GM12878 (cell line): ENCODE results near the gene VAX1. TPM values are rescaled to one million over a fixed set of nuclear protein-coding genes. Genes with fewer than 3 reads are reported as not detected.

Experiments used
- ATAC-seq: fragments of 200-7000 bp; cut with Tn5 transposase; 3 replicates; pipeline ENCODE4 v1.9.1; 2020; ENCODE audit warnings: mild to moderate bottlenecking, moderate library complexity
- BruUV-seq: library from RNA; stranded (reverse); fragments of 400-500 nt; replicated peaks from 2 replicates; lab custom pipeline; 2021; lab: Mats Ljungman, UMichigan
- CTCF ChIA-PET: fragments of 300-600 bp; sonication (Branson Sonifier 250); formaldehyde crosslinking; extraction: SDS; loops from one replicate; lab custom pipeline; 2021; ENCODE audit warnings: inconsistent platforms; lab: Yijun Ruan, JAX
- POLR2A ChIA-PET: fragments of 350-600 bp; formaldehyde crosslinking; extraction: SDS; loops from one replicate; lab custom pipeline; 2021; ENCODE audit warnings: inconsistent platforms; lab: Charles Lee
- RAD21 ChIA-PET: fragments of 300-600 bp; sonication (Branson Sonifier 250); formaldehyde crosslinking; loops from one replicate; lab custom pipeline; 2023; ENCODE audit warnings: antibody characterized with exemption; ENCODE audit not compliant: unreplicated experiment; lab: Charles Lee
- SMC1A ChIA-PET: fragments of 300-600 bp; sonication (Branson Sonifier 250); formaldehyde crosslinking; loops from one replicate; lab custom pipeline; 2023; ENCODE audit not compliant: unreplicated experiment, uncharacterized antibody; lab: Charles Lee
- DNase-seq: peaks from one replicate; pipeline ENCODE4 v3.0.0-alpha.2; 2011; ENCODE audit warnings: low read depth, low spot score
- FAIRE-seq: peaks from 3 replicates; lab custom pipeline; 2011; peaks lifted over from hg19 to GRCh38; lab: Jason Lieb, UNC
- H2AFZ ChIP-seq: 2 replicates; pipeline ENCODE4 v1.6.0; 2011; ENCODE audit warnings: low read depth, low read length, control low read depth; ENCODE audit not compliant: control insufficient read depth
- H3K27ac ChIP-seq: 2 replicates; pipeline ENCODE4 v1.5.1; 2011; ENCODE audit warnings: control low read depth; ENCODE audit not compliant: control insufficient read depth, insufficient read depth
- H3K27me3 ChIP-seq, 2 experiments: replicated peaks in 1 of 2; 2 replicates each; pipeline versions ENCODE4 v1.6.0 to v1.6.1; 2011; ENCODE audit warnings: low read length in 1 of 2; ENCODE audit not compliant: control insufficient read depth in 2 of 2, insufficient read depth in 2 of 2
- H3K36me3 ChIP-seq, 2 experiments: 2 replicates each; pipeline ENCODE4 v1.5.1; 2011; ENCODE audit warnings: low read length in 1 of 2; ENCODE audit not compliant: control insufficient read depth in 2 of 2, insufficient read depth in 2 of 2
- H3K4me1 ChIP-seq: 2 replicates; pipeline ENCODE4 v1.6.1; 2011; ENCODE audit warnings: mild to moderate bottlenecking, low read length, moderate library complexity, mixed read lengths; ENCODE audit not compliant: control insufficient read depth, insufficient read depth
- H3K4me2 ChIP-seq: 2 replicates; pipeline ENCODE4 v1.6.0; 2011; ENCODE audit warnings: control low read depth; ENCODE audit not compliant: control insufficient read depth, insufficient read depth
- H3K4me3 ChIP-seq: fragments of 200-600 bp; sonication (generic); 2 replicates; pipeline ENCODE4 v1.5.1; 2016
- H3K79me2 ChIP-seq: 2 replicates; pipeline ENCODE4 v1.6.0; 2011; ENCODE audit warnings: low read length; ENCODE audit not compliant: control insufficient read depth, insufficient read depth
- H3K9ac ChIP-seq: 2 replicates; pipeline ENCODE4 v1.8.0; 2011; ENCODE audit warnings: low read length, control low read depth, mixed read lengths; ENCODE audit not compliant: control insufficient read depth, insufficient read depth
- H3K9me3 ChIP-seq: replicated peaks from 3 replicates; pipeline ENCODE4 v1.5.1; 2011; ENCODE audit warnings: mild to moderate bottlenecking, low read length; ENCODE audit not compliant: control insufficient read depth, insufficient read depth
- H4K20me1 ChIP-seq: 2 replicates; pipeline ENCODE4 v1.6.0; 2011; ENCODE audit not compliant: control insufficient read depth, insufficient read depth
- ASH2L ChIP-seq: fragments of 300-600, 200-600 bp; sonication (generic); IDR thresholded peaks from 2 replicates; pipeline ENCODE4 v1.6.1; 2017; ENCODE audit warnings: low read depth, mild to moderate bottlenecking, borderline replicate concordance
- BACH1 ChIP-seq: fragments of 450-650 bp; IDR thresholded peaks from 2 replicates; pipeline ENCODE4 v1.6.1; 2017; ENCODE audit warnings: mild to moderate bottlenecking, borderline replicate concordance
- EED ChIP-seq: sonication (generic); IDR thresholded peaks from 2 replicates; pipeline ENCODE4 v1.6.1; 2016; ENCODE audit warnings: antibody characterized with exemption, low read depth
- ESRRA ChIP-seq: IDR thresholded peaks from 2 replicates; pipeline ENCODE4 v1.6.1; 2012; ENCODE audit warnings: mild to moderate bottlenecking, low read length, improper control_type of control experiment
- HCFC1 ChIP-seq: fragments of 150-350 bp; IDR thresholded peaks from 2 replicates; pipeline ENCODE4 v1.6.1; 2014; ENCODE audit warnings: low read length
- MLLT1 ChIP-seq: fragments of 450-650 bp; IDR thresholded peaks from 2 replicates; pipeline ENCODE4 v1.6.1; 2016; ENCODE audit warnings: mild to moderate bottlenecking
- NKRF ChIP-seq: fragments of 450-650 bp; conservative IDR thresholded peaks from 2 replicates; pipeline ENCODE4 v1.6.1; 2017; ENCODE audit warnings: mild to moderate bottlenecking, moderate library complexity
- PBX3 ChIP-seq: IDR thresholded peaks from 2 replicates; pipeline ENCODE4 v1.6.1; 2011; ENCODE audit warnings: mild to moderate bottlenecking, low read depth, low read length, moderate library complexity; ENCODE audit not compliant: insufficient replicate concordance
- RAD51 ChIP-seq: fragments of 450-650 bp; IDR thresholded peaks from 2 replicates; pipeline ENCODE4 v1.6.1; 2016; ENCODE audit warnings: moderate library complexity, mild to moderate bottlenecking, inconsistent platforms
- RFX5 ChIP-seq: IDR thresholded peaks from 2 replicates; pipeline ENCODE4 v1.6.1; 2011; ENCODE audit warnings: low read depth, low read length, improper control_type of control experiment
- SIX5 ChIP-seq: IDR thresholded peaks from 2 replicates; pipeline ENCODE4 v1.6.1; 2011; ENCODE audit warnings: mild to moderate bottlenecking, low read depth, low read length, moderate library complexity; ENCODE audit not compliant: severe bottlenecking
- SPI1 ChIP-seq: IDR thresholded peaks from 2 replicates; pipeline ENCODE4 v1.6.1; 2011; ENCODE audit warnings: low read depth, mild to moderate bottlenecking, low read length, moderate library complexity, borderline replicate concordance; ENCODE audit not compliant: insufficient read depth
- SREBF1 ChIP-seq: IDR thresholded peaks from 2 replicates; pipeline ENCODE4 v1.6.1; 2012; ENCODE audit warnings: mild to moderate bottlenecking, low read length
- SUZ12 ChIP-seq: fragments of 200-600 bp; sonication (generic); IDR thresholded peaks from one replicate; pipeline ENCODE4 v1.6.1; 2018; ENCODE audit warnings: antibody characterized with exemption, mild to moderate bottlenecking; ENCODE audit not compliant: unreplicated experiment
- ZNF207 ChIP-seq: fragments of 450-650 bp; IDR thresholded peaks from 2 replicates; pipeline ENCODE4 v1.6.1; 2014; ENCODE audit warnings: antibody characterized with exemption, mild to moderate bottlenecking, borderline replicate concordance
- ZSCAN29 ChIP-seq: fragments of 450-650 bp; IDR thresholded peaks from 2 replicates; pipeline ENCODE4 v1.6.1; 2017; ENCODE audit warnings: mild to moderate bottlenecking, moderate library complexity
- WGBS: methylation state at CpG from one replicate; pipeline ENCODE4 v1.1.6; 2016; ENCODE audit warnings: low lambda C conversion rate; ENCODE audit not compliant: insufficient replicate concordance, insufficient coverage; ENCODE audit errors: missing lambda C conversion rate; 5-methylcytosine and 5-hydroxymethylcytosine counted together
- in situ Hi-C: fragments of 300-500 bp; cut with MboI; formaldehyde crosslinking; loops from 9 replicates; pipeline ENCODE4 v1.14.3; 2018; ENCODE audit warnings: mixed read lengths
- intact Hi-C: fragments of 100-400 bp; cut with micrococcal nuclease; formaldehyde crosslinking; loops from one replicate; pipeline ENCODE4 v1.14.2; 2022; ENCODE audit not compliant: unreplicated experiment
- polyA plus RNA-seq, 11 experiments: library from polyadenylated mRNA; depleted of rRNA in 4 of 11; unstranded in 6 of 11; stranded (reverse) in 5 of 11; fragments of >200 nt; fragmentation: Nextera tagmentation in 4 of 11; fragmentation: Illumina TruSeq in 1 of 11; extraction: Ambion mirVana in 4 of 11; extraction: Trizol in 1 of 11; gene quantifications; 1 replicate in 1 of 11; 2 replicates in 10 of 11; pipeline versions ENCODE4 v1.2.1 to v1.2.3, GENCODE V29; 2011 to 2016; ENCODE audit warnings: inconsistent platforms in 2 of 11, missing spikeins in 2 of 11, low read depth in 1 of 11
- total RNA-seq, 4 experiments: library from RNA; depleted of rRNA in 3 of 4; stranded (reverse); fragments of >200 nt in 3 of 4; fragmentation: Illumina TruSeq in 1 of 4; extraction: Trizol in 1 of 4; gene quantifications; 2 replicates each; pipeline versions ENCODE4 v1.2.1 to v1.2.3, GENCODE V29; 2013 to 2021
- TF ChIP-seq, protein P1 (sequence below): fragments of 450-650 bp; IDR thresholded peaks from 2 replicates; pipeline ENCODE4 v1.6.1; 2017; ENCODE audit warnings: mild to moderate bottlenecking, low read depth, inconsistent platforms; ENCODE audit not compliant: poor library complexity, severe bottlenecking

The VAX1 gene
- total and polyA plus RNA-seq, 10 of the 15 experiments (the other 5 are each of a cell fraction or from before 2014, with no cell fraction given) = not detected

GRCh38 chr10:117135480-117136140 lies 2.5 kb downstream of the VAX1 start (continued):
- TF ChIP-seq, protein P1, sequence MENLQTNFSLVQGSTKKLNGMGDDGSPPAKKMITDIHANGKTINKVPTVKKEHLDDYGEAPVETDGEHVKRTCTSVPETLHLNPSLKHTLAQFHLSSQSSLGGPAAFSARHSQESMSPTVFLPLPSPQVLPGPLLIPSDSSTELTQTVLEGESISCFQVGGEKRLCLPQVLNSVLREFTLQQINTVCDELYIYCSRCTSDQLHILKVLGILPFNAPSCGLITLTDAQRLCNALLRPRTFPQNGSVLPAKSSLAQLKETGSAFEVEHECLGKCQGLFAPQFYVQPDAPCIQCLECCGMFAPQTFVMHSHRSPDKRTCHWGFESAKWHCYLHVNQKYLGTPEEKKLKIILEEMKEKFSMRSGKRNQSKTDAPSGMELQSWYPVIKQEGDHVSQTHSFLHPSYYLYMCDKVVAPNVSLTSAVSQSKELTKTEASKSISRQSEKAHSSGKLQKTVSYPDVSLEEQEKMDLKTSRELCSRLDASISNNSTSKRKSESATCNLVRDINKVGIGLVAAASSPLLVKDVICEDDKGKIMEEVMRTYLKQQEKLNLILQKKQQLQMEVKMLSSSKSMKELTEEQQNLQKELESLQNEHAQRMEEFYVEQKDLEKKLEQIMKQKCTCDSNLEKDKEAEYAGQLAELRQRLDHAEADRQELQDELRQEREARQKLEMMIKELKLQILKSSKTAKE = no peak
- TF ChIP-seq RAD51 = no peak
- TF ChIP-seq ZNF207 = no peak
- TF ChIP-seq HCFC1 = no peak
- no peak for TF ChIP-seq MLLT1
- TF ChIP-seq PBX3 = no peak
- TF ChIP-seq, all 136 proteins: peak for 0

GRCh38 chr10:117135026-117135372 lies 3.1 kb downstream of the VAX1 start:
- no TSS peak for BruUV-seq
- no peaks in the 10 kb centered on the region for H3K79me2 ChIP-seq
- ATAC-seq (no peak), FAIRE-seq (no peak), DNase-seq (no peak)
- in situ Hi-C loops (no loop called here), intact Hi-C loops (no loop called here)
- no peak overlapping the region for H3K9ac ChIP-seq
- H3K4me1 ChIP-seq = no peaks in the 10 kb centered on the region
- peaks cover 1% of the 10 kb centered on the region; the same call in 2 of the 3 replicates for H3K9me3 ChIP-seq
- H3K27me3 ChIP-seq = peaks cover 14 to 25% of the 10 kb centered on the region in 2 experiments
- RAD21 ChIA-PET = no interaction called here
- WGBS = 38% methylated on average over 6 of the region's 6 CpGs
- SMC1A ChIA-PET = no interaction called here
- H3K4me3 ChIP-seq = no peak overlapping the region
- H3K4me2 ChIP-seq = no peak overlapping the region
- no peak overlapping the region for H2AFZ ChIP-seq
- no peaks in the 10 kb centered on the region for H3K36me3 ChIP-seq
- no peaks in the 10 kb centered on the region for H4K20me1 ChIP-seq
- H3K27ac ChIP-seq = no peak overlapping the region
- CTCF ChIA-PET = no interaction called here
- POLR2A ChIA-PET = no interaction called here
- TF ChIP-seq EED (no peak), SPI1 (no peak), ASH2L (no peak), SREBF1 (no peak), ESRRA (no peak), NKRF (no peak), RFX5 (no peak), ZSCAN29 (no peak), SUZ12 (no peak), RAD51 (no peak), BACH1 (no peak), SIX5 (no peak)
